Regular cardiac myocyte (primary cell): Measurements from ENCODE around the gene PTCD2. TPM values are rescaled to one million over a fixed set of nuclear protein-coding genes. Genes with fewer than 3 reads are reported as not detected.

ENCODE experiments used
- total RNA-seq: library from RNA; depleted of rRNA; stranded (reverse); fragments of >200 nt; gene quantifications from 2 replicates; pipeline ENCODE4 v1.2.3, GENCODE V29; 2014

The PTCD2 gene
- total RNA-seq, result 10.2 and 12.7 TPM in 2 replicates

GRCh38 chr5:72319976-72320752 lies at the start of gene PTCD2, which contains the start of gene MRPS27:
PTCD2 (plus strand) TSS chr5:72320373; CDS start chr5:72320383, 10 bp downstream.
MRPS27 (minus strand) TSS chr5:72320240; CDS start chr5:72320221, 19 bp downstream.

Other genes with a start within 250 kb of the PTCD2 start
- 320 and 501 TPM in 2 replicates for gene MAP1B, start 212.9 kb upstream of the PTCD2 start, total RNA-seq
- 67.4 and 84.4 TPM in 2 replicates for gene MRPS27, start 133 bp upstream of the PTCD2 start, total RNA-seq
- gene ZNF366, start 187.0 kb downstream of the PTCD2 start, total RNA-seq, result under 0.01 TPM in 2 replicates